ENCODE results near the gene PFDN4.

The PFDN4 gene

DNA sequence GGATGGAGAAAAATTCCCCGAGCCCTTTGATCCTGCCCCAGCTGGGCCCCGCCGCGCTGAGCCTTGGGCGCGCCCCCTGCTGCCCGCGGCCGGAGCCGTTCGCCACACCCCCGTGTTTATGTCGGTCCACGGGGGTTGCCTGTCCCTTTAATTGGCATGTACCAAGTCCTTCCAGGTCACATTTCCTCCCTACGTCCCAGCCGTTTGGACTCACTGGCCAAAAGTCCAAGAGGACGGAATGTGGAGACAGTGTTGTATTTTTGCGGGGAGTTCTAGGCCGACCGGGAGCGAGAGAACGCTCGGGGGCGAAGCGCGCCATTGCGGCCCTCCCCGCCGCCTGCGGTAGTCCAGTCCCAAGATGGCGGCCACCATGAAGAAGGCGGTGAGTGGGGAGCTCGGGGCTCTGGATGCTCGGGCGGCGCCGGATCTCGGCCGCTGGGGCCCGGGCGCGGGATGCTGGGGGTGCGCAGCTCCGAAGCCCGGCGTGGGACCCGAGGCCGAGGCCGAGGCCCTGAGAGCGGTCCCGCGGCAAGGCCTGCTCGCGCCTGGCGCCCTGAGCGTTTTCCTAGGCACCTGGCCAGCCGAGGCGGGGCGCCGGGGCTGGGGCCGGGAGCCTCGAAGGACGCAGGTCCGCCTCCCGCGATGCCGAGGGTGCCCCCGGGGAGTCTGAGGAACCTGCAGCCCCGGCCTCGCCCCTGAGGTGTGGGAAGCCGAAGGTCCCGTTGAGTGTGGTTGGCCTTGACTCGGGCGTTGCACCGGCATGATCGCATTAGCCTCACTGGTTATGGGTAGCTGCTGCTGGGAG, at the start of gene PFDN4:
Gene PFDN4, plus strand, starts transcription at position 345 of the 805 bp plus-strand sequence. Its CDS starts 14 bp downstream, at position 359.
- peak; percentile 92 for DNase-seq (ENCODE audit: low spot score)

GRCh38 chr20:54158226-54158625, 49.7 kb upstream of the PFDN4 start:
- DNase-seq (ENCODE audit: low spot score): no peak

DNA sequence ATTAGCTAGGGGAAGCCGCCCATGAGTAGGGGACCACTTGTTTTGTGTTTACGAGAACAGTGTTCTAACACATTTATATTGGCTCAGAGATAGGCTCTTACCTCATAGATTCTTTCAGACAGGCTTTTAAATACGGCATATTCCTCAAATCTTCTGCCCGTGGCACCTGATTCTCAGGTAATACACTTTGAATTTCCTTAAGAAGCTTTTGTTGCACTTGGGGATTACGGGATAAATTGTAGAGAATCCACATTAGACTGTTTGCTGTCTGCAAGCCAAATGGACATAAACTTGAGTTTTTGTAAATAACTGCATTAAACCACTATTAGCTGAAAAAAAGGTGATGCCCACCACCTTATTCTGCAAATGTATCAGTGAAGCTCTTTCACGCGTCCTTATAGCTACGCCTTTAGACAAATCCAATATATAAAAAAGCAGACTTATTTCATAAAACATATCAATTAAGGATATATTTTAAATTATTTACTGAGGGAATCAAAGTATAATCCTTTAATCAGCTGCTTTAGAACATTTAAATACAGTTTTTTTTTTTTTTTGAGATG, 49.0 kb upstream of the PFDN4 start:
- DNase-seq (ENCODE audit: low spot score): no peak

DNA sequence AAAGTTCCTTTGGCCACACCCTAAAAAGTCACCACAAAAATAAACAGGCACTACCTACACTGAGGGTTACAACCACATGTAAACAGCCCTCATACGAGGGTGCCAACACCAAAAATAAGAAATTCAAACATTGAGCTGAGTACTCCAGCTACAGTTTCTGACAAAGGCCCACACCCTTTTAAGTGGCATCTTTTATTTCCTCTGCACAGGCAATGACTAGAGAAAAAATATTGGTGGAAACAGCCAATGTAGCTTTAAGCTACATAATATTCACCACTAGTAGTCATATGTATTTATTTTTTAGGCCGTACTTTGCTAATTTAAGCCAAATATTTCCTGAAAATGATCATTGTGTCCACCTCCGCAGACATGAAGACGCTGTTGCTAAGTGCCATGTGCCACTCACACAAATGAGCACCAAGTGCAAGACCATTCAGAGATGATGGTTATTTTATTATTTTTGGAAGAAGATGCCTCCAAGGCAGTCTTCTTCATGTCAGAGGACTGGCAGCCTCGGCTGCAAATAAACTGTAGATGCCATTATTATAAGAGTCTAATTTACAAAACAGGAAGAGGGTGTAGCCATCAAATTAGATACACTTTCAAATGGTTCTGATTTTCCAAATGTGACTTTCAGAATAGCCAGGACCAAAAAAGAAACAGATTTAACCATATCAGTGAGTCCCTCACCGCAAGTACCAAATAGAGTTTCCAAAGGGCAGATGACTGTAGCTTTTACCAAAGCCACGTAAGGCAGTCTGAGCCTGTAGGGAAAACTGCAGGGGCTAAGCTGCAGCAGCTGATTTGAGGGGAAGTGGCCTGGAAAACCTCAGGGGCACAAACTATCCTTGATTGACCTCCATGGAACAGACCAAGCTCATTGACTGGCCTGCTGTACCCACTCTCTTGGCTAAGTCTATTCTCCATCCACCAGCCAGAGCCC, 47.6 kb upstream of the PFDN4 start:
- DNase-seq (ENCODE audit: low spot score): no peak

DNA sequence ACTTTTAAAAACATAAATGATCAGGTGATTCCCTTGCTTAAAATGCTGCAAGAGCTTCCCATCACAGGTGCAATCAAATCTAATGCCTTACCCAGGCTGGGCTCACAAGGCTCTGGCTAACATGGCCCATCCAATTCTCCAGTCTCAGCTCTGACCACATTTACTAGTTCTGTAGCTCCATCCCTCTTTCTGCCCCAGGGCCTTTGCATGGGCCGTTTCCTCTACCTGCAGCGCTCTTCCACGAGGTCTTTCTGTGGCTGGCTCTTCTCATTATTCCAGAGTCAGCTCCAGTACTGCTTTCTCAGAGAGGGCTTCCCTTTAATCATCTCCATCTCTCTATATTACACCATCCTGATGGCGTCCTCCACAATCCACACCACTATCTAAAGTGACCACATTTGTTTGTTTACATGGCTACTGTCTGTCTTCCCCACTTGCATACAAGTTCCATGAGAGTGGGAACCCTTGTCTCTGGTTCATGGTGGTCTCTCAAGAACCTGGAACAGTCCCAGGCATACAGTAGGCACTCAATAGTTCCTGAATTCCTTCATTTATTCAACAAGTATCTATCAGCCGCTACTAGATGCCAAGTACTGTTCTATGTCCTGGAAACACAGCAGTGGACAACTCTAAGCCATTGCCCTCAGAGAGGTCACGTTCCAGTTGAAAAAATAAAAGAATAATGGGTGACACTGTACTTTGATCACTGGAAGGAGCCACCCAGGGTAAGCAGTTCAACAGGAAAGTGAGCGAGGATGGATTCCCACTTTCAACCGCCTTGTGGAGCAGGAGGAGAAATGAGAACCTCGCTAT, 46.7 kb upstream of the PFDN4 start:
- DNase-seq (ENCODE audit: low spot score): no peak

DNA sequence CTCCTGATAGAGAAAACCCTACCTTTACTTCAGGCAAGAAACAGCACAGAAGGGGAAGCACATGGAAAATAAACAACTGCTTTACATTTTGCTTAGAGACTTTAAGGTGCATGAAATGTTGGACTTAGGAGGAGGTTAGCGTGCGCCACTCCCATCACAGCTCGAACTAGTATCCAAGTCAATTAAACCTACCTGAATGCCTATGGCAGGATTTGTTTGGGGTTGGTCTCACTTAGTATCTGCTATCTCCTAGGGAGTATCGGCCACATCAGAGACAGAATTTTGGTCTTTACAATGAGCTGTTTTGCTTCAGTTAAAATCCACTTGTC, 46.1 kb upstream of the PFDN4 start:
- DNase-seq (ENCODE audit: low spot score): no peak

DNA sequence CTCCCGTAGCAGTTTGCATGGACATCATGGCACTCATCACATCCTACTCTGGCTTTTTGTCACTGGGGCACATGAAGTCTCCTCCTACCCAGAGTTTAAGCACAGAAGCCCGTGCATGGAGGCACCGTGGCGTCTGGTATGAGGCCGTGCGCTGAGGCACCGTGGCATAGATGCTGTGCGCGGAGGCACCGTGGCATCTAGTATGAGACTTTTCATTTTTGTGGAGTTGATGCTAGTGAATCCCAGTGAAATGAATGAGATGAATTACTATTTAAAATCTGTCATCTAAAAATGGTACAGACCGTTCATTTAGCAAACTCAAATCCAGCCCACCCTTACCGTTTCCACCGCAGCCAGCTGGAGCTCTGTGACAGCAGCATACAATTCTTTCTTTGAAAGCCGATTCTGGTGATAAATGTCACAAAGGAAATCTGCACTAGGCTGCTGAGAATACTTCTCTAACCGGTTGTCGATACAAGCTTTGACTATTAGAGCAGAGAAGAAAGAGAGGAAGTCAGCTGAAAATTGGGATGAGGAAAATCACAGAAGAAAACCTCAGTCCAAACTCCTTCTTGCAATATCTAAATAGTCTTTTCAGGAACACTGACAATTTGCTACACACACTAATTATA, 45.4 kb upstream of the PFDN4 start:
- DNase-seq (ENCODE audit: low spot score): no peak

GRCh38 chr20:54163402-54163801, 44.5 kb upstream of the PFDN4 start:
- no peak for DNase-seq (ENCODE audit: low spot score)

- DNase-seq (ENCODE audit: low spot score): no peak
Measured at GRCh38 chr20:54165014-54165413, 42.9 kb upstream of the PFDN4 start.

GRCh38 chr20:54165803-54166202, 42.1 kb upstream of the PFDN4 start:
- no peak for DNase-seq (ENCODE audit: low spot score)

GRCh38 chr20:54166987-54167662, 40.8 kb upstream of the PFDN4 start:
- DNase-seq (ENCODE audit: low spot score): no peak

- no peak for DNase-seq (ENCODE audit: low spot score)
Measured at GRCh38 chr20:54167909-54168872, 39.7 kb upstream of the PFDN4 start.

DNA sequence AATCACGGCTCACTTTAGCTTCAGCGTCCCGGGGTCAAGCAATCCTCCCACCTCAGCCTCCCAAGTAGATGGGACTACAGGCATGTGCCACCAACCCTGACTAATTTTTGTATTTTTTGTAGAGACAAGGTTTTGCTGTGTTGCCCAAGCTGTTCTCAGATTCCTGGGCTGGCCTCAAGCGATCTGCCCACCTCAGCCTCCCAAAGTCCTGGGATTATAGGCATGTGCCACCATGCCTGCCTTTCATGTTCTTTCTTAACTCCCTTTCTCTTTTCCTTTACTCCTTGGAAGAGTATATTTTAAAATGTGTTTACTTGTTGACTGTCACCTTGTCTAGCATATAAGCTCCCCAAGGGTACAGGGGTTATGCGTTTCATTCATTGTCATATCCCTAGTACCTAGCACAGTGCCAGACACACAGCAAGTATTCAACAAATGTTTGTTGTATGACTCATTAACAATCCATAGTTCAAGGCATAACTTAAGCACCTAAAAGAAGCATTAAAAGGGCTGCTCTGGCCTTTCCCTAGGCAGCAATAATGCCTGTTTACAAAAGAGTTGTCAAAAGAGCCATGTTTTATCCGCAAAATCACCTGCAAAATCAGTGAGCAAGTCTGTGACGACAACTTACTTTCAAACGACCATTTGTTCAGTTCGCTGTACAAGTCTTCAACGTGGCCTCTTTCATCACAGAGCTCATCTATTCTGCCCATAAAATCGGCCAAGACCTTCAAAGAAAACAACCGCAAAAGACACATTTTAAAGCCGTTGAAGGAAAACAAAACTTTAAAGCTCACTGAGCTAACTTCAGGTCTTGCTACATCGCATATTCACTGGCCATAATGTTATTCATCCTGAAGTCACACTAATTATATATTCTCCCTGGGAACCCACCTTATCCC, 38.7 kb upstream of the PFDN4 start:
- DNase-seq (ENCODE audit: low spot score): no peak

DNA sequence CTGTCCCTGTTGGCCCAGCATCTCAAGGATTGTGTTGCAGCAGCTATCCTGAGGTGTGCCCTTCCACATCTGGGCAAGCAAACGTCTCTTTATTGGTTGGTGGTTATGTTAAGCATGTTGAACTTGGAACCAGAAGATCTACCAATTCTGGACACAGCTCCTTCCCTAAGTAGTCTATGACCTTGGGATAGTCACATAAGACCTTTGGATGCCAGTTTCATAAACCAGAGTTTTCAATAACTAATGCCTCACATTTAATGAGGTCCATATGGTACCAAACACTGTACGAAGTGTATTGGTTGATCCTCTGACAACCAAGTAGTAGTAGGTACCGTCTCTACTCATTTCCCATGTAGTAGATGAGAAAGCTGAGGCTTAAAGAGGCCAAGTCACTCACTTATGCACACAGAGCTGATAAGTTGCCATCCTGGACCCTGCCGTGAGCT, 37.8 kb upstream of the PFDN4 start:
- no peak for DNase-seq (ENCODE audit: low spot score)

GRCh38 chr20:54170963-54171362, 36.9 kb upstream of the PFDN4 start:
- no peak for DNase-seq (ENCODE audit: low spot score)

DNA sequence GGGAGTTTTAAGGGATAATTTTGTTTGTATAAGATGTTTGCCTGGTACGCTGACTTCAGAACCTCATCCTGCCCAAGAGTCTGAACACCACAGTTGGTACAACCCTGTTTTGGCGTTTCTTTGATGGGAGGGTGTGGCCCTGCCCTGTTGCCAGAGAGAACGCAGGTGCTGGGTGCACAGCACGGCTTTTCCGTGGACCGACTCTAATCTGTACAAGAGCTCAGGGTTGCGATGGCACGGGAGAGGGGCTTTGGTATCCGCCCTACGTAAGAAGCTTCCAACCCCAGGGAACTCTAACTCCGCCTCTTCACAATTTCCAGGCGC, 35.4 kb upstream of the PFDN4 start:
- no peak for DNase-seq (ENCODE audit: low spot score)

DNA sequence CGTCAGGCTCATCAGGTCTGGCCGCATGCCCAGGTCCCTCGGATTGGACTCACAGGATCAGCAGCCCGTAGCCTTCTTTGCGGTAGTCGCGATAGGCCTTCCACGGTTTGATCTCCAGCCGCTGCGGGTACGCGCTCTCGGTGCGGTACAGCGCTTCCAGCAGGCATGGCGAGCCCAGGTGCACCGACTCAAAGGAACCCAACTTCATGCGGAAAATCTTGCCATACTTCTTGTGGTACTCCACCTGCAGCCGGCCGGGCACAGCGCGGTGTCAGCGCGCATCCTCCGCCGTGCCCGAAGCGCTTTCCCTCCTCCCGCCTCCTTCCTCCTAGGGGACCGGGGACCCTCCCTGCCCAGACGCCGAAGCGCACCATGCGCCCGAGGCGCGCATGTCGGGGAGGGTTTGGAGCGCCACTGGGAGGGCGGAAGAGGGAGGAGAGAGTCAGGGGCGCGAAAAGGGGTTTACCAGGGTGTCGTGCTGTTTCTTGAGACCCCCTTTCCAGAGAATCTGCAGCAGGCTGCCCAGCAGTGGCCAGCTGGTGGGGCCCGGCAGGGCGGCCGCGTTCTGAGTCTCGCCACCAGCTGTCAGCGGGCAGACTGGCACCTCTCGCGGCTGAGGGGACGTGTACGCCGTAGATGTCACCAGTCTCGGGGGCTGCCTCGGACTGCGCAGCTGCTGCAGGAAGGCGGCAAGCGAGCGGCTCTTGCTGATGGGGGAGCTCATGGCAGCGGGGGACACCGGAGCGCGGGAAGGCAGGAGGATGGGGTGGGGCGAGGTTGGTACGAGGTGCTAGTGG, 34.8 kb upstream of the PFDN4 start:
- DNase-seq (ENCODE audit: low spot score): peak; percentile 66

Measured in ecto neural progenitor cell (in vitro differentiated cells).